Measurements from ENCODE around the gene FASN.

Gene FASN

GRCh38 chr17:82101301-82101715 is 3.3 kb upstream of the FASN start:
- no peak for DNase-seq

DNA sequence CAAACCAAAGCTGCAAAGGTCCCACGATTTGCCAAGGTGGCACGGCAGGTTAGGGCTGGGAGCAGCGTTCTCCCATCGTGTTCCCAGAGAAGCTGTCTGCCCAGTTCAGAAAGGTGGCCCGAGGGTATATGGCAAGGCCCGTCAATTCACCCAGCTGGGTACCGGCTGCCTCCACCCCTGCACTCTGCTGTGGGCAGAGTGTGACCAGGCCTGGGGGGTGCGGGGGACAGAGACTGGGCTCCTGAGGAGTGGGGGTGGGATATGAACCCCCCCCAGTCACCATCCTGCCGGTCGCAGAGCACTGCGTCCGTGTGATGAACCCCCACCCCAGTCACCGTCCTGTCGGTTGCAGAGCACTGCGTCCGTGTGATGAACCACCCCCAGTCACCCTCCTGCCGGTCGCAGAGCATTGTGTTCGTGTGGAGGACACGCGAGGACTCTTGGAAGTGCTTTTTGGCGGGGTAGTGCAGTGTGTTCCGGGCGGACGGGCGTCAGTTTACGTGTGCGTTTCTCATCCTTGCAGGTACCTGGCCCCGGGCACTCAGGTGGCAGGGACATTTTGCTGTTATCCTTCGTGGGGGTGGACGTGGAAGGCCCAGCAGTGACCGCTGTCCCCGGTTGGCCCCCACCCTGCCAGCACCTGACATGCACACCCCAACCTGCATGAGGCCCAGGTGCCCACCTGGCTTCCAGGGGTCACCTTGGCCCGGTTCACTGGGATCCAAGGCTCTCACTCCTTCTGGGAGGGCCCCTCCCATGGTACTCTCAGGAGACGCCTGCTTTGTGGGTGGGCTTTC is 2.7 kb upstream of the FASN start:
- DNase-seq: no peak

- DNase-seq: no peak
Measured at GRCh38 chr17:82098939-82099763, 1.1 kb upstream of the FASN start.

- DNase-seq: no peak
Measured at GRCh38 chr17:82097919-82098168, 192 bp downstream of the FASN start.

- no peak for DNase-seq
Measured at GRCh38 chr17:82097184-82097918, 685 bp downstream of the FASN start.

DNA sequence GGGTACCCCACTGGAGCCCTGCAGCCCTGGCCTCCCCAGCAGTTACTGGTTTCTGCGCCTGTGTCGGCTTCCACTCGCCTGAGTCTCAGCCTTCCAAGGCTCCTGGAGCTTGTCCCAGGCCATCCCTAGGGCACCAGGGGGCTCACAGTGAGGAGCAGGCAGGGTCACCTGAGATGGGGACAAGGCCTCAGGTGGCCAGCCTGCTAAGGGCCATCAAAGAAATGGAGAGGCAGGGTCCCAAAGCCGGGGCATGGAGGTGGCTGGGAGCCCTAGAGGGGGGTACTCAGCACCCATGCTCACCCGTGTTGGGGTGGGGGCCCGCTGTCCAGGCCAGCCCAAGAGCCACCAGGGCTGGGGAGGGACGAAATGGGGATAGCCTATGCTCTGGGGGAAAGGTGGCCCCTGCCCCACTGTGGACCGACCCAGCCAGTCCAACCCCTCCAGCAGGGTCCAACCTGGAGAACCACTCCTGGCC is 1.3 kb downstream of the FASN start:
- no peak for DNase-seq

DNA sequence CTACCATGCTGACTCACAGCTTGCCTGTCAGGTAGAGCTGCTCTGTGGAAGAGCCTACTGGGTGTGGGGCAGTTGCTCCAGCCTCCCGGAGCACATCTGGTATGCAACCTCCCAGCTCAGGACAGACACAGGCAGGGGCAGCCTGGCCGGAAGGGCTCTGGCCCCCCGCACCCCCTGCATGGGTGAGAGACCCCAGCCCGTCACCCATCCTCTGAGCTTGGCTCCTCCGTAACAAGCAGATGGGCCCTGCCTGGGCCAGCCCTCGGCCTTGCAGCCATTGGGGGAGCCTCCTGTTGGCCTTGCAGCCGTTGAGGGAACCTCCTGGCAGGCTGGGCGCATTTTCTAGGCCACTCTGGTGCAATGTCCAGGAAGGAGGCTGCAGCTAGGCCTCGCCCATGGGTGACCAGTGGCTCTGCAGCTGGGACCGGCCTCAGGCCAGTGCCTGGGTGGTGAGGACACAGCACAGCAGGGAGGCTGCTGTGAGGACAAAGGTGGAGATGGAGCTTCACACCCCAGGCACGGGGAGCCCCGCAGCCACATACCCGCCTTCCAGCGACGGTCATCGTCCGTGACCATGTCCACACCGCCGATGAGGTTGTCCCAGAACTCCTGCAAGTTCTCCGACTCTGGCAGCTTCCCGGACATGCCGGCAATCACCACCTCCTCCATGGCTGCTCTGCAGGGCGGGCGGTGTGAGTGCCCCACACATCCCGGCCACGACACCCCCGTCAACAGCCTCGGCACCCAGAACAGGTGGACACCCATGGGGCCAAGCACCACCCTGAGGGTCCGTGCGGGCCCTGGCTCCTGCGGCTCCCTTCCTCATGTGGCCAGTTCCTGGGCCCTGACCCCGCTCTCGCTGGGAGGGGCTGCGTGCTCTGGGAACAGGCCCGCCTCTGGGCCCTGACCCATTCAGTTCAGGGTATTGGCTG is 2.0 kb downstream of the FASN start:
- DNase-seq: no peak

DNA sequence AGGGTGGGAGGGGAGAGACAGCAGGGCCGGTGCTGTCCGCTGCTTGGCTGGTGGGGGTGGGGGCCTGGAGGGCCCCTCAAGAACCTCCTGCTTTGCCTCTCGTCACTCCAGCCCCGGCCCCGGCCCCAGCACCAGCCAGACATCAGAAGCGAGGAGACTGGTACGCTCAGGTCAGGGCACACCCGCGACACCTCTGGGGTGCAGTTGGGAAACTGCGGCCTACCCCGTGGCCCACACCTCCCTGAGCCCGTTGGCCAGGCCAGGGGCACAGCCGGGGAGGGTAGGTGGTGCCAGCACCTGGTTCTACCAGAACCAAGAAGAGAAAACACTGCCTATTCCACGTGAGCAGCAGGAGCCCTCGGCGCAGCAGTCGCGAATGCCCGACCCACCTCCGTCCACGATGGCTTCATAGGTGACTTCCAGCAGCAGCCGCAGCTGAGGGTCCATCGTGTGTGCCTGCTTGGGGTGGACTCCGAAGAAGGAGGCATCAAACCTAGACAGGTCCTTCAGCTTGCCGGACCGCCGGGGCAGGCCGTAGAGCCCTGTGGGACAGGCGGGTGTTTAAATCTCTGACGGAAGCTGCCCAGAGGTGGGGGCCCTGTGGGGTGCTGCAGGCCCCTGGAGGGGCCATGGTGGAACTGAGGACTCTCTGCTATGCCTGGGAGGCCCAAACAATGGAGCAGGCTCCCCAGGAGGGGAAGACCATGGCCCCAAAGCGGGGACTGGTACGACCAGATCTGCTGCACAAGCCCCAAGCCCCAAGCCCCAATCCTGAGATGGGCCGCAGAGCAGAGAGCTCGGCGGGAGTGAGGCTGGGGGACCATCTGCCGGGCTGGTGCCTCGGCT is 2.9 kb downstream of the FASN start:
- DNase-seq: no peak

DNA sequence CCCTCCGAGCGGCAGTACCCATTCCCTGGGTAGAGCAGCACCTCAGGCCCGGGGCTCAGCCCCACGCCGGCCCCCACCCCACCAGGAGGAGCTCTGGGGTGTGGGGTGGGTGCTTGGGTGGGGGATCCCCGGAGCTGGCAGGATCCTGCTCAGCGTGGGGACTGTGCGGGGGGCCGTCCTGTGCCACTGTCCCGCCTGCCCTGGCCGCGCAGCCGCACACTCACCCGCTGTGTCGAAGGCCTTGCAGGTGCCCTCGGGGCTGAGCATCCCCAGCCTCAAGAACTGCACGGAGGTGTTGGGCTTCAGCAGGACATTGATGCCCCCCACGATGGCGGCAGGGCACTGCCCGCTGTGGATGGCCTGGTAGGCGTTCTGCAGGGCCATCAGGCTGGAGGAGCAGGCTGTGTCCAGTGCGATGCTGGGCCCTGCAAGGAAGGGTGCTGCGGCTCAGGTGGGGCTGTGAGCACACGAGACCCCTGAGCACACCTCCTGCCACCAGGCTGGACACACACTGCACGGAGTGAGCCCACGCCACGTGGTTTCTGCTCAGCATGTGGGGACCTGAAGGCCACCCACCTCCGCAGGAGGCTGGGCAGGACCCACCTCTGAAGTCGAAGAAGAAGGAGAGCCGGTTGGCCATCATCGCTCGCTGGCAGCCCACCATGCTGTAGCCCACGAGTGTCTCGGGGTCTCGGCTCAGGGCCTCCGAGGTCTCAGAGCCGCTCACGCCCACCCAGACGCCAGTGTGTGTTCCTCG is 4.9 kb downstream of the FASN start:
- no peak for DNase-seq

- no peak for DNase-seq
Measured at GRCh38 chr17:82092628-82092994, 5.4 kb downstream of the FASN start.

- no peak for DNase-seq
Measured at GRCh38 chr17:82092094-82092586, 5.9 kb downstream of the FASN start.

DNA sequence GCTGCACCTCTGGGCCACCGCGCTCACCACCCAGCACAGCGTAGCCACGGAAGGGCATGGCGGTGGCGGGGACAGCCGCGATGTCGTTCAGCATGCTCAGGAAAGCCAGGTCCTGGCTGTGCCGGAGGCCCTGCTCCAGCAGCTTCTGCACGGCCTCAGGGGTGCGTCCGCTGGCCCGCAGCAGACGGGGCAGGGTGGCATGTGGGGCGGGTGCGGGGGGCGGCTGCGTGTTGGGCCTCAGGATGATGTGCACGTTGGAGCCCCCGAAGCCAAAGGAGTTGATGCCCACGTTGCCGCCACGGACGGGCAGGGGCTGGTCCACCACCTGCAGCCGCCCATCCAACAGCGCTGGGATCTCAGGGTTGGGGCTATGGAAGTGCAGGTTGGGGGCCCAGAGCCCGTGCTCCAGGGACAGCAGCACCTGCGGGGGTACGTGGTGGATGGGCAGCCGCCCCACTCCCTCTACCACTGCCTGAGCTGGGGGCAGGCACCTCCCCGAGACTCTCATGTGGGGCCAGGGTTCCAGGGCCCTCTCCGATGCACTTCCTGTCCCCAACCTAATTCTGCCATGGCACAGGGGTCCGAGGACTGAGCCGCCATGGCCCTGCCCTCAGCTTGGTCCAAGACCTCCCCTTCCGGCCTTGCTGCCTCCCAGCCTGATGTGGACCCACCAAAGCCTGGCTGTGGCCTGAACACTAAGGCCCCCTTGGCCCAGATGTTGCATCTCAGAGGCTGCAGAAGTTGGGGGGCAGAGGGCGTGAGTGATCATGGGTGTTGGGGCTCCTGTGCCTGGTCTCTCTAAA is 6.6 kb downstream of the FASN start:
- DNase-seq: no peak

DNA sequence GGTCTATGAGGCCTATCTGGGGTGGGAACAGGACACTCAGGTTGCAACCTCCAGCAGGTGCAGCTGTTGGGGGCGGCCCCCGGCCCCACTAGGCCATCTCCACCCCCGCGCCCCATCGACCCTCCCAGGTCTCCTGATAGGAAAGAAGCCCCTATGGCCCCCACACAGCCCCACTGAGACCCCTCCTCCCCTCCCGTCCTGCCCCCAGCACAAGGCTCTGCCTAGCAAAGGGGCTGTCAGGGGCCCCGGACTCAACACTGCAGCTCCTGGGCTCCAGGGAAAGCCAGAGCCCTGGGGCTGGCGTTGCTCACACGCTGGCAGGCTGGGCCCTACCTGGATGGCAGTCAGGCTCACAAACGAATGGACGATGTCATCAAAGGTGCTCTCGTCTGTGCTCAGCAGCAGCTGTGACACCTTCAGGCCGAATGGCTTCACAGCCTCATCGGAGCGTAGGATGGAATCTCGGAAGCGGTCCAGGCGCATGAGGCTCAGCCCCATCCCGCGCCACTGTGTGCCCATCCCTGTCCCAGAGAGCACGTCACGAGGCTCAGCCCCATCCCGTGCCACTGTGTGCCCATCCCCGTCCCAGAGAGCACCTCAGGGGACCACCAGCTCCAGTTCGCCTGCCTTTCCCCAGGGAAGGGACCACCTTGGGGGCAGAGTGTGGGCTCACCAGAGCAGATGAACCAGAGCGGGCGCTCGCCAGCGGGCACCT is 7.3 kb downstream of the FASN start:
- DNase-seq: no peak

GRCh38 chr17:82089723-82090548 is 8.1 kb downstream of the FASN start:
- no peak for DNase-seq

GRCh38 chr17:82088838-82089722 is 9.0 kb downstream of the FASN start:
- DNase-seq: no peak

- DNase-seq: no peak
Measured at GRCh38 chr17:82087961-82088837, 9.8 kb downstream of the FASN start.
